ENCODE results near the gene GP2.
"Not testable (repeated sequence)": the region's sequence is repeated elsewhere in the genome, so short reads cannot be mapped to it uniquely, and the experiment has no call there.

Gene GP2

GRCh38 chr16:20323591-20324117 is 3.7 kb downstream of the GP2 start:
- no peak for DNase-seq

DNA sequence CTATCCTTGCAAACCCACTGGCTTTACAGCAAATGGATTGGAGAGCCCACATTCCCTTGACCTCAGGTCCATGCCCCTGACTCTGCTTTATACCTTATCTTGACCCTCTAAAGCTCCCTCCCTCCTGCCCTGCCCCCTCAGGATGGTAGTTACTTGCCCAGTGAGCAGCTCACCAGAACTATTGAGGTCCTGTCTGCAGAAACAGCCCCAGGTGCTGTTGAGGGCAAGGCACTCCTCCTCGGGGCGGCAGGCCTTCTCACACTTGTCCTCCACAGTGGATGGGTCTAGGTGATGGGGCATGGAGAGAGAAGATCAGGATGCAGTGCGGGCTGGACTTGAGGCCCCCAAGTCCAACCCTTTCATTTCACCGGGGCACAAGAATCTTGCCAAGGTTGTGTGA is 4.6 kb downstream of the GP2 start:
- no peak for DNase-seq

DNA sequence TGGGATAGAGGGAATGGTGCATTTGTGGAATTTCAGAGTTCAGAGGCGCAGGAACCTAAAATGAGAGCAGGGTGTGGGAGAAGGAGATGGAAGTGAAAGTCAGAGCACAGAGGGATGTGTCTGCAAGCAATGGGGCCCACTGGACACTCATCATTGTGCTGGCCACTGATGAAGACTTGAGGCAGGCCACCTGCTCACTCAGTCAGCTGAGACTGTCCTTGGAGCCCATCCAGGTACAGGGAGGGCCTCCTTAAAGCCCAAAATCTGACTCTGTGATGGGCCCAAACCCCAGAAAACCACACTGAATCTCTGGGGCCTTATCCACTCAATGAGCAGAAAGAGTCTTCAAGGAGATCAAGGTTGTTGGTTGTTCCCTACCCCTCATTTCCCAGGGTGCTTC is 5.6 kb downstream of the GP2 start:
- DNase-seq = no peak

DNA sequence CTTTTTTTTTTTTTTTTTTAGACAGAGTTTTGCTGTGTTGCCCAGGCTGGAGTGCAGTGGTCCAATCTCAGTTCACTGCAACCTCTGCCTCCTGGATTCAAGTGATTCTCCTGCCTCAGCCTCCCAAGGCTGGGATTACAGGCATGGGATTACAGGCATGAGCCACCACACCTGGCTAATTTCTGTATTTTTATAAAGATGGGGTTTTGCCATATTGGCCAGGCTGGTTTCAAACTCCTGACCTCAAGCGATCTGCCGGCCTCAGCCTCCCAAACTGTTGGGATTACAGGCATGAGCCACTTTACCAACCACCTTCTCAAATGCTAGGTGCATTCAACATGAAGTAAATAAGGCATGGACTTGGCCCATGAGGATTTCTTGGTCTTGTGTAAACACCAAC is 6.3 kb downstream of the GP2 start:
- DNase-seq = not testable (repeated sequence)

DNA sequence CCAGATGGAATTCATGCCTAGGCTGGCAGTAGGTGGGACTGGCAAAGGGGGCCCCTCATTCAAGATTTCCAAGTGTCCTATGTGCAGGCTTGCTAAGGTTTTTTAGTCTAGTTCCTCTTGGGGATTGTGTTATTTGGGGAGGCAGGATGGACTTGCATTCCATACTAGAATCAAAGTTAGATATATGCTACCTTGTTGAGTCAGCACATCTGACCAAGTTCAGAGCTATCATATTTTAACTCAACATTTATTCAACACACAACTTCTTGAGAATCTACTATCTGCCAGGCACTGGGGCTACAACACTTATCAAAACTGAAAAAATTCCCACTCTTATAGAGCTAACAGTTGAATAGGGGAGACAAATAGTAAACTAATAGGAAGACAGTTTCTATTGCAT is 6.7 kb downstream of the GP2 start:
- no peak for DNase-seq

GRCh38 chr16:20320178-20320577 is 7.1 kb downstream of the GP2 start:
- no peak for DNase-seq

DNA sequence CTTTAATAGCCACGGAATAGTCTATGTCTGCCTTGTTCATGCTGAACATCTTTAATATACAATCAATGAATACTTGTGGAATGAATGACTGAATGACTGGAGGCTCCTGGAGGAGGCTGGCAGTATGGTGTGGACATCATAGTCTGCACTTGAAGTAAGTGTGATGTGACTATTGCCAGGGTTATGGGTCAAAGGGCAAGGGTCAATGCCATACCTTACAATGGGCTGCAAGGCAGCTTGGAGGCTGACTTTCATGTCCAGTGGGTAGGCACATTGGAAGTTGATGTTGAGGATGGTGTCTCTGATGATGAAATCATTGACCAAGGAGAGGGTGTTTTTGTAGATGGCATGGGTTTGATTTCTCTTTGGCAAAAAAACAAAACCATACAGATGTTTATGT is 7.9 kb downstream of the GP2 start:
- DNase-seq = no peak

DNA sequence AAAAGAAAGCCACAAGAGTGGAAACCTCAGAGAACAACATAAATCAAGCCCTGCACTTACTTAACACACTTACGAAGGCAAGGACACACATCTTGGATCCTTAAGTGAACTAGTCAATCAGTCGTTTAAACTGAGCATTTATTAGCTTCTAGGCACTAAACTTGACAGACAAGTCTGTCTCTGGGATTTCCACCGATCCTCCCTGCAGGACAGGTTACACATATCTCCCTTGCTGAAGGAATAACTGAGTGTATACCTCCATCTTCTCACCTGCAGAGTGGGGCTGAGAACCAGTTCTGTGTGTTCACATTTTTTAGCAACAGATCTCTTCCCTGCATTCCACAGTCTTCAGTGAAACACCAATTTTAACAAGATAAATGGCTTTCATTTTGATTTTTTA is 8.9 kb downstream of the GP2 start:
- no peak for DNase-seq

GRCh38 chr16:20318006-20318405 is 9.3 kb downstream of the GP2 start:
- no peak for DNase-seq

DNA sequence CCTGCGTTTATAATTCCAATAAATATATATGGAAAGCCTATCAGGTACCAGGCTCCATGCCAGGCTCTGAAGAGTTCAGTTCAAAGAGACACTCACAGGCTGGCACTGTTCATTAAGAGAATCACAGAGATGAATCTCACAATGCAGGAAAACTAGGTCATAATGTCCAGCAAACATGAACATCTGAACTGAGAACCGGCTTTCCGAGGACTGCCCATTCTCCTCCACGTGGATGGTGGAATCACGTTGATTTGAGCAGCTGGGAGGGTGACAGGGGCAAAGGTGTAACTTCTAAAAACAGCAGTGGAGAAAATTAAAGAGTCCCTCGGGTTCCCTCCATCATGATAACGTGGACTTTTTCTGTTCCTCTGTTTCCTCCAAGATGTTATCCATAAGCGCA is 10.2 kb downstream of the GP2 start:
- DNase-seq = no peak

GRCh38 chr16:20316715-20317114 is 10.6 kb downstream of the GP2 start:
- DNase-seq = no peak

- no peak for DNase-seq
Observed at GRCh38 chr16:20315764-20316163, 11.5 kb downstream of the GP2 start.

GRCh38 chr16:20314575-20314974 is 12.7 kb downstream of the GP2 start:
- DNase-seq = no peak

DNA sequence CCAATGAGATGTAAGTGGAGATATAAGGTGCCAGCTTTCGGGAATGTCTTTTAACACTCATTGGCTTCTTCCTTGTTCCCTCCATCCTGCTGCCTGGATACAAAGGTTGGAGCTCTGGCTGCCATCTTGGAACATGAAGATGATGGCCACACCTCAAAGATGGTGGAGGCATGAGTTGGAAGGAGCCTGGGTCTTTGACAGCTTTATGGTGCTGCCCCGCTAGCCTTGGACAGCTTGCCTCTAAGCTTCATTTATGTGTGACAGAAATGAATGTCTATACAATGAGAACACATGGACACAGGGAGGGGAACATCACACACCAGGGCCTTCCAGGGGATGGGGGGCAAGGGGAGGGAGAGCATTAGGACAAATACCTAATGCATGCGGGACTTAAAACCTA is 13.6 kb downstream of the GP2 start:
- no peak for DNase-seq

DNA sequence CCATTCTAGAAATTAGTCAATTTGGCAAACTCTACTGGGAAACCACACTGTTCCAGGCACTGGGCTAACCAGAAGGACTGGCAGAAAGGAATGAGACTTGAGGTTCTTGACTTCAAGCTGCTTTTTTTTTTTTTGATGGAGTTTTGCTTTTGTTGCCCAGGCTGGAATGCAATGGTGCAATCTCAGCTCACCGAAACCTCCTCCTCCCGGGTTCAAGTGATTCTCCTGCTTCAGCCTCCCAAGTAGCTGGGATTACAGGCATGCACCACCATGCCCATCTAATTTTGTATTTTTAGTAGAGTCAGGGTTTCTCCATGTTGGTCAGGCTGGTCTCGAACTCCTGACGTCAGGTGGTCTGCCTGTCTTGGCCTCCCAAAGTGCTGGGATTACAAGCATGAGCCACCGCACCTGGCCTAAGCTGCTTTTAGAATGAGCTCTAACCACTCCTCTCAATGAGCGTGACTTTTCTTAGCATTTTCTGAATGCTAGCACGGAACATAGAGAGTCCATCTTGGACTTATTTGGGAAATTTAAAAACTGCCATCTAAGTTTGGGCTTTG is 14.7 kb downstream of the GP2 start:
- not testable (repeated sequence) for DNase-seq

DNA sequence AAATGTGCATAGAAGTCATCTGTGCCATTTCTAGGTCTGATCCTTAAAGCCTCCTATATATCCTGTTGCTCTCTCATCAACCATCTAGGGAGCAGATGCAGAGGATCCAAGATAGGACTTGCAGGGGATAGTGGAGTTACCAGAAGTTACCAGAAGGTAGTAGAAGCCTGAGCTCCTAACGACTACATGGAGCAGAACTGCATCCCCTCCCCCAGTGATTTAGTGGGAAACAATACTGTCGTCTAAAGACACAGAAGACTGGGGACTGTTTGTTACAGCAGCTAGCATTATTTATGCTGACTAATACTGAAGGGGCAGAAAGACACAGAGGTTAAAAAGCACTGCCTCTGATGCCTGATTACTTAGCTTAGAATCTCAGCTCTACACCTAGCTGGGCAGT is 15.8 kb downstream of the GP2 start:
- no peak for DNase-seq

GRCh38 chr16:20310421-20311395 is 16.6 kb downstream of the GP2 start:
- DNase-seq = no peak

- DNase-seq = no peak
Observed at GRCh38 chr16:20309786-20310185, 17.5 kb downstream of the GP2 start.

DNA sequence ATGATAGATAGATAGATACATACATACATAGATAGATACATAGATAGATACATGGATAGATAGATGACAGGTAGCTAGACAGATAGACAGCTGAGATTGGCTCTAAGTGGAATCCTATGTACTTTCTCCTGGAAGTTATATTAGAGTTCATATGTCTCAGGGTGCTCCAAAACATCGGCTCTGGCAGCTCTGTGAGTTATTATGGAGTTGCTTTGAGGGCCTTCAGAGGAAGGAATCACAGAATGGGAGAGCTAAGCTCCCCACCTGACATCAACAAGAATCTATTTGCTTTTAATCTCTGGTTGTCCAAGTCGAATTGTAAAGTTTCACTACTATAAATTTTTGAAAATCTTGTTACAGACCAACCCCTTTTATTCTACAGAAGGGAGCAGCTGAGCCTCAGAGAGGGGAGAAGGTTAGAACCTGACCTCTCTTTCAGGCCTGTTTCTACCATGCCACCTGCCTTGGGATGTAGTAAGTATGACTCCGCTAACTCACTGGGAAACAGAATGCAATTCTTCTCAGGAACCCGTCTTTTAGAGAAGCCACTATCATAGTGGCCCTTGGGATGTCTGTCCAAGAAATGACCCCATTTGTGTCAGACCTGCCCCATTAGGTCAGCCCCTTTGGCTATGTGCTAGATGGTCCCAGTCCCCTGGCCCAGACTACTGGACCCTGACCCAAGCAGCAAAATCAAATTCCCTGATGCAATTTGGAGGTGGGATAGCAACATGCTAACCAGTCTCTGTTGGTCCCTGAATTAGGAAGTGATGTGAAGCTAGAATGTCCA is 18.3 kb downstream of the GP2 start:
- no peak for DNase-seq

DNA sequence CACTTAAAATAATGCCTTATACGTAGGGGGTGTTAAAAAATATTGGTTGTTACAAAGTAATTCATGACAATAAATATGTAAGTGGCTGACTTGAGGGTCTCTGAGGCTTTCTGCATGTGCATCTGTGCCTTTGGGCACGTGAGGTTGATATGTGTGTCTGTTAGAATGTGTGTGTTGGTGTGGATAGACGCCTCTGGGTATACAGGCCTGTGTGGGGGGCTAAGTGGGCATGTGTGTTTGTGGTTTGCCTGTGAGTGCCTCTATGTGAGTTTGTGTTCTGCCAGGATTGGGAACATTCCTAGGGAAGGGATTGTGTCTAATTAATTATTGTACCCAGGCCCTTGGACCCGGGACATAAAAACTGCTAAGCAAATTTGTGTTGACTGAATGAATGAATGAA is 19.0 kb downstream of the GP2 start:
- no peak for DNase-seq

- DNase-seq = no peak
Observed at GRCh38 chr16:20307791-20308190, 19.5 kb downstream of the GP2 start.

DNA sequence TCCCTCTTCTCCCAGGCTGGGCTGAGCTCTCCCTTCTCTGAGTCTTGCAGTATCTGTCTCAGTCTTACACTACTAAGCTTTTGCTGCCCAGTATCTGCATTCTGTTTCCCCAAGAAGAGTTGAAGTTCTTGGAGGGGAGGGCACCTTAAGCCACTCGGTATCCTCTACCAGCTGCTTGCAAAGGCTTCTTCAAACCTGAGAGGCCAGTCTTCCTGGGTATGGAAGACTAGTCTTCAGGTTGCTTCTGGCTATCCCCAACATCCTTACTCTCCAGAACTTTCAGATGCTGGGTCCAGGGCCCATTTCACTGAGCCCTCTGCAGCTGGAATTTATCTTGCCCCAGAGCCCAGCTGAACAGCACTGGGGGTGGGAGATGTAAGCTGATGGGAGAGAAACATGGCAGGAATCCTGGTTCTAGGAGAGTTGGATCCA is 20.1 kb downstream of the GP2 start:
- no peak for DNase-seq

DNA sequence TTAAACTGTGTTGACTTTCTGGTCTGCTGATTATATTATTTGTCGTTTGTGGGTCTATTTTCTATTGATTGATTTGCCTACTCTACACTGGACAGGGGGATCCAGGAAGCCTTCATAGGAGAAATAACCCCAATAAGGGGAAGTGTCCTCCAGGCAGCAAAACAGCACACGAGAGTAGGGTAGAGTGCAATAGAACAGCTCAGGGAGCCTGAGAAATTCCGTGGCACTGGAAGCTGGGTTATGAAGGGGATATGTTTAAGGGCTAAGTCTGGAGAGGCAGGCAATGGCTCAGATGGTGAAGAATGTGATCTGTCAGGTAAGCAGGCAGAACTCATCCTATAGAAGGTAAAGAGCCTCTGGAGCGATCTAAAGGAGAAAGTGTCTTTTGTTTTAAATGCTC is 20.9 kb downstream of the GP2 start:
- no peak for DNase-seq

DNA sequence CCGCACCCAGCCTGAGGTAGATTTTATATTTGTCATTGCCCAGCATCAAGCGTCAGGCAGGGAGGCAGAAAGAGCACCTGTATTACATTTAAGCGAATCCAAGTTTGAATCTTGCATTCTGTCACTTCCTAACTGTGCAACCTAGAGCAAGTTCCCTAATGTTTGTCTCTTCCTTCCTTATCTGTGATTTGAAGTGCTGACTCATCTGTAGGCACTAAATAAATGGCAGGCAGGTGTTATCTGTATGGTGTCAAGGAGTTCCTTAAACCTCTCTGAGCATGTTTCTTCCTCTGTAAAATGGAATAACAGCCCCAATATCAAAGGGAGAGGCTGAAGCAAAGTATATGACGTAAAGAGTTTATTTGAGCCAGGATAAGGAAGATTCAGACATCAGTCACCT is 24.3 kb downstream of the GP2 start:
- no peak for DNase-seq

Data from activated CD4-positive, alpha-beta T cell treated with anti-CD3 and anti-CD28 coated beads, Interleukin-2, Interleukin-6, amounts not matched to agents 100 ng/mL and 50 ng/mL, durations not matched to agents 16 hours and 8 hours (primary cell).